ENCODE data around the gene PHACTR2. TPM values are rescaled to one million over a fixed set of nuclear protein-coding genes. Genes with fewer than 3 reads are reported as not detected.

Gene PHACTR2
- total and polyA plus RNA-seq, 2 of the 13 experiments (the other 11 are each of a cell fraction or from before 2014, with no cell fraction given), result 11.3 to 28.2 TPM

DNA sequence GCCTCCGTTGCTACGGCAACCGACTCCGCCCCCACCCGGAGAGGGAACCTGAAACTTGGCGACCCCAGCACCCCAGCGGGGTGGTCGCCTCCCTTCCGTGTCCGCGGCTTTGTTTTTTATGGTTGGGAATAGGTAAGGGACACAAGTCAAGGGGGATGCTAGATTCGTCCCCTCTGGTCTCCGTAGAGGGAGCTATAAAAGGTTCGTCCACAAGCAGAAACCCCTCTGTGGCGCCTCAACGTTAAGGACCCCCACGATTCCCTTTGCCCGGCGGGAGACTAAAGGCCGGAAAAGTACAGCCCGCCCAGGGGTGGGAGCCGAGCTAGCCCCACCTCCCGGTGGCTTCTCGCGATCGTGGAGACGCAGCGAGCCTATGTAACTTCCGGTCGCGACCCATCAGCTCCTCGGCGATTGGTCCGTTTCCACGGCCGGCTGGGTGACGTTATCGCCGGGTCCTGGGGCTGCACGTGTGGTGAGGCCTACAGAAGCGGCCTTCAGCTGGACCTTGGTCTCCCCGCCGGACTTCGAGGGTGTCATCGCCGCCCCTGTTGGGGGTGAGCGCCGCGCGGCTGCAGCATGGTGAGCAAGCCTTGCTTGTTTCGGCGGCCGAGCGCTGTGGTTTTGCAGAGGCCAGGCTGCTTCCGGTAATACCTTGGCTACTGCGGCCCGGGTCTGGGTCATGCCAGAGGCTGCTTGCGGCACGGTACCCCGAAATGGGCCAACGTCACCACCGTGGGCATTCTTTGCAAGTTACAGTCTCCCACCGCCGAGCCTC lies 165.3 kb downstream of the PHACTR2 start, which contains the start of gene LTV1 (continued):
- peak; percentile 87 for TF ChIP-seq ZNF777 (CRISPR knock-in tag; IDR thresholded peaks at IDR 0.05)
- TF ChIP-seq ZNF564 (CRISPR knock-in tag; IDR thresholded peaks at IDR 0.05), result peak; percentile 96
- TF ChIP-seq, protein P1, sequence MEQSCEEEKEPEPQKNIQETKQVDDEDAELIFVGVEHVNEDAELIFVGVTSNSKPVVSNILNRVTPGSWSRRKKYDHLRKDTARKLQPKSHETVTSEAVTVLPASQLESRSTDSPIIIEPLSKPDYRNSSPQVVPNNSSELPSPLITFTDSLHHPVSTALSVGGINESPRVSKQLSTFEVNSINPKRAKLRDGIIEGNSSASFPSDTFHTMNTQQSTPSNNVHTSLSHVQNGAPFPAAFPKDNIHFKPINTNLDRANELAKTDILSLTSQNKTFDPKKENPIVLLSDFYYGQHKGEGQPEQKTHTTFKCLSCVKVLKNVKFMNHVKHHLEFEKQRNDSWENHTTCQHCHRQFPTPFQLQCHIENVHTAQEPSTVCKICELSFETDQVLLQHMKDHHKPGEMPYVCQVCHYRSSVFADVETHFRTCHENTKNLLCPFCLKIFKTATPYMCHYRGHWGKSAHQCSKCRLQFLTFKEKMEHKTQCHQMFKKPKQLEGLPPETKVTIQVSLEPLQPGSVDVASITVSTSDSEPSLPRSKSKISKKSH (CRISPR knock-in tag; IDR thresholded peaks at IDR 0.05; ENCODE audit: borderline replicate concordance), result peak; percentile 99
- TF ChIP-seq SRY (CRISPR knock-in tag; IDR thresholded peaks at IDR 0.05), result peak; percentile 98
- TF ChIP-seq PHF20 (CRISPR knock-in tag; IDR thresholded peaks at IDR 0.05), result peak; percentile 98
- peak; percentile 26; the same call in 1 of the 2 replicates for TF ChIP-seq FOXK2 (IDR thresholded peaks at IDR 0.05)
- TF ChIP-seq ZNF557 (CRISPR knock-in tag; IDR thresholded peaks at IDR 0.05), result peak; percentile 97; the same call in 1 of the 2 replicates
- TF ChIP-seq ZNF383 (CRISPR knock-in tag; IDR thresholded peaks at IDR 0.05; ENCODE audit: borderline replicate concordance), result peak; percentile 93; the same call in 1 of the 2 replicates
- no peak for TF ChIP-seq ZNF432 (CRISPR knock-in tag; IDR thresholded peaks at IDR 0.05; ENCODE audit: borderline replicate concordance)
- TF ChIP-seq TAF1 (CRISPR knock-in tag; IDR thresholded peaks at IDR 0.05), result peak; percentile 94
- TF ChIP-seq NFATC3 (CRISPR knock-in tag; IDR thresholded peaks at IDR 0.05), result peak; percentile 87
- TF ChIP-seq, protein P2, sequence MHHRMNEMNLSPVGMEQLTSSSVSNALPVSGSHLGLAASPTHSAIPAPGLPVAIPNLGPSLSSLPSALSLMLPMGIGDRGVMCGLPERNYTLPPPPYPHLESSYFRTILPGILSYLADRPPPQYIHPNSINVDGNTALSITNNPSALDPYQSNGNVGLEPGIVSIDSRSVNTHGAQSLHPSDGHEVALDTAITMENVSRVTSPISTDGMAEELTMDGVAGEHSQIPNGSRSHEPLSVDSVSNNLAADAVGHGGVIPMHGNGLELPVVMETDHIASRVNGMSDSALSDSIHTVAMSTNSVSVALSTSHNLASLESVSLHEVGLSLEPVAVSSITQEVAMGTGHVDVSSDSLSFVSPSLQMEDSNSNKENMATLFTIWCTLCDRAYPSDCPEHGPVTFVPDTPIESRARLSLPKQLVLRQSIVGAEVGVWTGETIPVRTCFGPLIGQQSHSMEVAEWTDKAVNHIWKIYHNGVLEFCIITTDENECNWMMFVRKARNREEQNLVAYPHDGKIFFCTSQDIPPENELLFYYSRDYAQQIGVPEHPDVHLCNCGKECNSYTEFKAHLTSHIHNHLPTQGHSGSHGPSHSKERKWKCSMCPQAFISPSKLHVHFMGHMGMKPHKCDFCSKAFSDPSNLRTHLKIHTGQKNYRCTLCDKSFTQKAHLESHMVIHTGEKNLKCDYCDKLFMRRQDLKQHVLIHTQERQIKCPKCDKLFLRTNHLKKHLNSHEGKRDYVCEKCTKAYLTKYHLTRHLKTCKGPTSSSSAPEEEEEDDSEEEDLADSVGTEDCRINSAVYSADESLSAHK (CRISPR knock-in tag; IDR thresholded peaks at IDR 0.05; ENCODE audit: borderline replicate concordance), result peak; percentile 78; the same call in 1 of the 2 replicates
- TF ChIP-seq, protein P3, sequence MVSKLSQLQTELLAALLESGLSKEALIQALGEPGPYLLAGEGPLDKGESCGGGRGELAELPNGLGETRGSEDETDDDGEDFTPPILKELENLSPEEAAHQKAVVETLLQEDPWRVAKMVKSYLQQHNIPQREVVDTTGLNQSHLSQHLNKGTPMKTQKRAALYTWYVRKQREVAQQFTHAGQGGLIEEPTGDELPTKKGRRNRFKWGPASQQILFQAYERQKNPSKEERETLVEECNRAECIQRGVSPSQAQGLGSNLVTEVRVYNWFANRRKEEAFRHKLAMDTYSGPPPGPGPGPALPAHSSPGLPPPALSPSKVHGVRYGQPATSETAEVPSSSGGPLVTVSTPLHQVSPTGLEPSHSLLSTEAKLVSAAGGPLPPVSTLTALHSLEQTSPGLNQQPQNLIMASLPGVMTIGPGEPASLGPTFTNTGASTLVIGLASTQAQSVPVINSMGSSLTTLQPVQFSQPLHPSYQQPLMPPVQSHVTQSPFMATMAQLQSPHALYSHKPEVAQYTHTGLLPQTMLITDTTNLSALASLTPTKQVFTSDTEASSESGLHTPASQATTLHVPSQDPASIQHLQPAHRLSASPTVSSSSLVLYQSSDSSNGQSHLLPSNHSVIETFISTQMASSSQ (IDR thresholded peaks at IDR 0.05; ENCODE audit: low read depth), result no peak
- TF ChIP-seq, protein P3 (CRISPR knock-in tag; IDR thresholded peaks at IDR 0.05; ENCODE audit: borderline replicate concordance), result peak; percentile 92
- TF ChIP-seq, protein P4, sequence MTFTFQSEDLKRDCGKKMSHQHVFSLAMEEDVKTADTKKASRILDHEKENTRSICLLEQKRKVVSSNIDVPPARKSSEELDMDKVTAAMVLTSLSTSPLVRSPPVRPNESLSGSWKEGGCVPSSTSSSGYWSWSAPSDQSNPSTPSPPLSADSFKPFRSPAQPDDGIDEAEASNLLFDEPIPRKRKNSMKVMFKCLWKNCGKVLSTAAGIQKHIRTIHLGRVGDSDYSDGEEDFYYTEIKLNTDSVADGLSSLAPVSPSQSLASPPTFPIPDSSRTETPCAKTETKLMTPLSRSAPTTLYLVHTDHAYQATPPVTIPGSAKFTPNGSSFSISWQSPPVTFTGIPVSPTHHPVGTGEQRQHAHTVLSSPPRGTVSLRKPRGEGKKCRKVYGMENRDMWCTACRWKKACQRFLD (CRISPR knock-in tag; IDR thresholded peaks at IDR 0.05; ENCODE audit: borderline replicate concordance), result peak; percentile 100
- no peak for TF ChIP-seq NR3C1 (CRISPR knock-in tag; IDR thresholded peaks at IDR 0.05)
- peak; percentile 82 for TF ChIP-seq AGO2 (optimal IDR thresholded peaks at IDR 0.05; ENCODE audit: low read depth, low read length)
- peak; percentile 100 for TF ChIP-seq MYC (CRISPR knock-in tag; IDR thresholded peaks at IDR 0.05; ENCODE audit: borderline replicate concordance)

Measured in HepG2 (cell line).